Mammary epithelial cell (primary cell): Measurements from ENCODE around the gene SMARCD2.

ENCODE experiments used
- CTCF ChIP-seq, 2 donors: IDR thresholded peaks in 1 of 2; conservative IDR thresholded peaks in 1 of 2; 2 replicates each; pipeline ENCODE4 v1.5.1; 2011 to 2012; ENCODE audit warnings: inconsistent platforms in 2 of 2, low read length in 2 of 2, mild to moderate bottlenecking in 2 of 2, control low read depth in 1 of 2, low read depth in 1 of 2; ENCODE audit not compliant: insufficient read depth in 1 of 2; ENCODE audit errors: extremely low read depth in 1 of 2
- EZH2 ChIP-seq: IDR thresholded peaks from 2 replicates; pipeline ENCODE4 v1.6.1; 2012; ENCODE audit warnings: low read length, inconsistent platforms, borderline replicate concordance

DNA sequence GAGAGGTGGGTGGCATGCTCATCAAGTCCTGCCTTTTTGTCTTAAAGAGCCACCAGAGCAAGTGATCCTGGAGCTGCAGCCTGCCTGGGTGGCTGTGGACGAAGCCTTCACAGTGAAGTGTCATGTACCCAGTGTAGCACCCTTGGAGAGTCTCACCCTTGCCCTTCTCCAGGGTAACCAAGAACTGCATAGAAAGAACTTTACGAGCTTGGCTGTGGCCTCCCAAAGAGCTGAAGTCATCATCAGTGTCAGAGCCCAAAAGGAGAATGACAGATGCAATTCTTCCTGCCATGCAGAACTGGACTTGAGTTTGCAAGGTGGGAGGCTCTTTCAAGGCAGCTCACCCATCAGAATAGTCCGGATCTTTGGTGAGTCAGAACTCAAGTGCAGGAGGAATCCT, 16.8 kb upstream of the SMARCD2 start:
- TF ChIP-seq CTCF (conservative IDR thresholded peaks at IDR 0.05 in 1 of 2, IDR thresholded peaks at IDR 0.05 in 1 of 2; ENCODE audit: extremely low read depth in 1 of 2, insufficient read depth in 1 of 2, low read depth in 1 of 2, low read length in 2 of 2) (no peak), EZH2 (no peak)
